Thyroid gland (tissue), 4 donors: ENCODE results near the gene RANBP17. TPM values are rescaled to one million over a fixed set of nuclear protein-coding genes. Genes with fewer than 3 reads are reported as not detected.
"Not testable (repeated sequence)": the region's sequence is repeated elsewhere in the genome, so short reads cannot be mapped to it uniquely, and the experiment has no call there.

Experiments used
- DNase-seq, 2 donors: peaks; one replicate each; pipeline ENCODE4 v3.0.0-alpha.2; 2019
- H3K27ac ChIP-seq, 3 donors: fragments of 200-600 bp; sonication (generic); 1 replicate in 2 of 3; 2 replicates in 1 of 3; pipeline ENCODE4 v1.5.1; 2016 to 2019; ENCODE audit warnings: mild to moderate bottlenecking in 1 of 3, moderate library complexity in 1 of 3
- H3K27me3 ChIP-seq: fragments of 200-600 bp; sonication (generic); one replicate; pipeline ENCODE4 v1.5.1; 2019
- H3K36me3 ChIP-seq, 2 donors: fragments of 200-600 bp; sonication (generic); one replicate each; pipeline ENCODE4 v1.5.1; 2016 to 2019
- H3K4me1 ChIP-seq, 2 donors: fragments of 200-600 bp; sonication (generic); one replicate each; pipeline ENCODE4 v1.5.1; 2017 to 2019
- H3K4me3 ChIP-seq, 3 donors: fragments of 200-600 bp; sonication (generic); replicated peaks in 1 of 3; 1 replicate in 2 of 3; 2 replicates in 1 of 3; pipeline ENCODE4 v1.5.1; 2016; ENCODE audit warnings: mild to moderate bottlenecking in 1 of 3
- H3K9me3 ChIP-seq: fragments of 200-600 bp; sonication (generic); one replicate; pipeline ENCODE4 v1.5.1; 2017
- POLR2A ChIP-seq, 2 donors: fragments of 450-650 bp; IDR thresholded peaks; one replicate each; pipeline ENCODE4 v1.6.1; 2017; ENCODE audit warnings: antibody characterized with exemption in 2 of 2, mild to moderate bottlenecking in 2 of 2, moderate library complexity in 1 of 2
- WGBS, 2 donors: methylation state at CpG; one replicate each; pipeline ENCODE4 v1.1.5; 2017; 5-methylcytosine and 5-hydroxymethylcytosine counted together
- intact Hi-C: fragments of 100-400 bp; cut with DNase I; formaldehyde crosslinking; loops from one replicate; pipeline ENCODE4 v1.15.1; 2023
- total RNA-seq, 4 donors: library from RNA; depleted of rRNA; stranded (reverse); fragments of >200 nt; gene quantifications; one replicate each; pipeline ENCODE4 v1.2.3, GENCODE V29; 2016
- TF ChIP-seq, protein P1 (sequence below), 6 experiments: fragments of 200-600 bp in 3 of 6; fragments of 450-650 bp in 3 of 6; sonication (generic) in 3 of 6; IDR thresholded peaks; one replicate each; pipeline ENCODE4 v1.5.1; 2016 to 2019; ENCODE audit warnings: antibody characterized with exemption in 6 of 6, mild to moderate bottlenecking in 2 of 6, inconsistent platforms in 1 of 6, moderate library complexity in 1 of 6

Gene RANBP17
- total RNA-seq, 4 donors from 2014 or later, result 20.2 to 35.0 (median 26.7) TPM

DNA sequence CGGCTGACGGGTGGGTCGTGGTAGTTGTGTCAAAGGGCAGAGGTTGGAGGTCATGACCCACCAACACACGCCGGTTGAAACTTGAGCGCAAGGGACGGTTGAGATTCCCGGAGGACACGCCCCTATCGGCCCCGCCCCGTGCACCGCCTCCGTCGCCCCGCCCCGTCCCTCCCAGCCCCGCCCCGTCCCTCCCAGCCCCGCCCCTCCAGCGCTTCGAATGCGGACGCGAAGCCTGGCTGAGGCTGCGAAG, 226 bp upstream of the RANBP17 start:
- Histone ChIP-seq H3K4me3 (peak overlapping the region; percentile 34 to 60 (median 49)), H3K9me3 (no peaks in the 10 kb centered on the region), H3K36me3 (no peaks in the 10 kb centered on the region), H3K4me1 (peaks cover 0 to 9% of the 10 kb centered on the region in 2 donors), H3K27me3 (no peaks in the 10 kb centered on the region), H3K27ac (no peak overlapping the region)
- no peak for TF ChIP-seq POLR2A (IDR thresholded peaks at IDR 0.05)
- TF ChIP-seq, protein P1, sequence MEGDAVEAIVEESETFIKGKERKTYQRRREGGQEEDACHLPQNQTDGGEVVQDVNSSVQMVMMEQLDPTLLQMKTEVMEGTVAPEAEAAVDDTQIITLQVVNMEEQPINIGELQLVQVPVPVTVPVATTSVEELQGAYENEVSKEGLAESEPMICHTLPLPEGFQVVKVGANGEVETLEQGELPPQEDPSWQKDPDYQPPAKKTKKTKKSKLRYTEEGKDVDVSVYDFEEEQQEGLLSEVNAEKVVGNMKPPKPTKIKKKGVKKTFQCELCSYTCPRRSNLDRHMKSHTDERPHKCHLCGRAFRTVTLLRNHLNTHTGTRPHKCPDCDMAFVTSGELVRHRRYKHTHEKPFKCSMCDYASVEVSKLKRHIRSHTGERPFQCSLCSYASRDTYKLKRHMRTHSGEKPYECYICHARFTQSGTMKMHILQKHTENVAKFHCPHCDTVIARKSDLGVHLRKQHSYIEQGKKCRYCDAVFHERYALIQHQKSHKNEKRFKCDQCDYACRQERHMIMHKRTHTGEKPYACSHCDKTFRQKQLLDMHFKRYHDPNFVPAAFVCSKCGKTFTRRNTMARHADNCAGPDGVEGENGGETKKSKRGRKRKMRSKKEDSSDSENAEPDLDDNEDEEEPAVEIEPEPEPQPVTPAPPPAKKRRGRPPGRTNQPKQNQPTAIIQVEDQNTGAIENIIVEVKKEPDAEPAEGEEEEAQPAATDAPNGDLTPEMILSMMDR (IDR thresholded peaks at IDR 0.05), result no peak
- WGBS, 2 donors, result 17 to 31% methylated on average over 3 to 21 of the region's 26 CpGs
- intact Hi-C loops, result no loop called here
- DNase-seq, result peak in 1 of 2 donors; percentile 4

DNA sequence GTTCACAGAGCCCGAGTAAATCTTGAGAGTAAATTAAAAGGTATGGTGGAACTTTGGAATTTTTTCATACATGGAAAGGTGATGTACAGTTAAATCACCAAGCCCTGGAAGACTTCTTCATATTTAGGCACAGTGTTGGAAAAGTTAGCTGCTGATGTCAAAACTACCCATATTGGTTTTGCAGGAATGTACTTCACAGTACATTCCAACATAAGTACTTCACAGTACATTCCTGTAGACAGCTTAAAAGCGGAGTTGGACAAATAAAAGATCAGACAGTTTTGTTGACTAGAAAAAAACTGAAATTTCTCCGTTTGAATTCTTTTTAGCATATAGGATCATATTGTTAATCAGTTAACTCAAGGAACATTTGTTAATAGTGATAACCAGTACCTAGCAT, 1.8 kb downstream of the RANBP17 start:
- Histone ChIP-seq H3K27me3 (no peaks in the 10 kb centered on the region), H3K4me1 (peaks cover 0 to 9% of the 10 kb centered on the region in 2 donors), H3K4me3 (no peak overlapping the region), H3K27ac (no peak overlapping the region), H3K36me3 (no peaks in the 10 kb centered on the region), H3K9me3 (no peaks in the 10 kb centered on the region)
- TF ChIP-seq, protein P1 (IDR thresholded peaks at IDR 0.05), result no peak
- TF ChIP-seq POLR2A (IDR thresholded peaks at IDR 0.05), result no peak
- intact Hi-C loops, result no loop called here
- no peak for DNase-seq
- WGBS, 2 donors, result 79 to 86% methylated on average over 3 of the region's 3 CpGs

- intact Hi-C loops, result no loop called here
Measured at GRCh38 chr5:170865622-170866021, 3.8 kb downstream of the RANBP17 start.

GRCh38 chr5:170867825-170868224, 6.0 kb downstream of the RANBP17 start:
- Histone ChIP-seq H3K9me3 (no peaks in the 10 kb centered on the region), H3K27ac (no peak overlapping the region), H3K4me3 (no peak overlapping the region), H3K36me3 (no peaks in the 10 kb centered on the region), H3K27me3 (no peaks in the 10 kb centered on the region), H3K4me1 (peaks cover 0 to 7% of the 10 kb centered on the region in 2 donors)
- DNase-seq, result no peak
- intact Hi-C loops, result no loop called here
- 76 to 79% methylated on average over 1 of the region's 1 CpG for WGBS, 2 donors
- TF ChIP-seq POLR2A (IDR thresholded peaks at IDR 0.05), result no peak
- TF ChIP-seq, protein P1 (IDR thresholded peaks at IDR 0.05), result no peak

More at GRCh38 chr5:170865622-170866021, 3.8 kb downstream of the RANBP17 start:
- TF ChIP-seq, protein P1 (IDR thresholded peaks at IDR 0.05), result no peak
- no peak for TF ChIP-seq POLR2A (IDR thresholded peaks at IDR 0.05)
- 88 to 100% methylated on average over 1 of the region's 1 CpG for WGBS, 2 donors
- Histone ChIP-seq H3K27me3 (no peaks in the 10 kb centered on the region), H3K27ac (no peak overlapping the region), H3K9me3 (no peaks in the 10 kb centered on the region), H3K36me3 (no peaks in the 10 kb centered on the region), H3K4me1 (peaks cover 0 to 9% of the 10 kb centered on the region in 2 donors), H3K4me3 (no peak overlapping the region)
- DNase-seq, result no peak

GRCh38 chr5:170870390-170870789, 8.6 kb downstream of the RANBP17 start:
- H3K9me3 ChIP-seq, DNase-seq, H3K27ac ChIP-seq, H3K36me3 ChIP-seq, H3K4me3 ChIP-seq, H3K4me1 ChIP-seq, H3K27me3 ChIP-seq, intact Hi-C loops: not testable (repeated sequence)

- Histone ChIP-seq H3K36me3 (no peaks in the 10 kb centered on the region), H3K27me3 (no peaks in the 10 kb centered on the region), H3K27ac (no peak overlapping the region), H3K4me1 (no peaks in the 10 kb centered on the region), H3K9me3 (no peaks in the 10 kb centered on the region), H3K4me3 (no peak overlapping the region)
- WGBS, 2 donors, result 97 to 100% methylated on average over 2 of the region's 2 CpGs
- no peak for DNase-seq
- intact Hi-C loops, result no loop called here
- TF ChIP-seq POLR2A (IDR thresholded peaks at IDR 0.05), result no peak
- TF ChIP-seq, protein P1 (IDR thresholded peaks at IDR 0.05), result no peak
Measured at GRCh38 chr5:170874017-170874416, 12.2 kb downstream of the RANBP17 start.
